IMR-90 (cell line): ENCODE results near the gene TMEM231. TPM values are rescaled to one million over a fixed set of nuclear protein-coding genes. Genes with fewer than 3 reads are reported as not detected.

Experiments used
- ATAC-seq: fragments of 200-7000 bp; cut with Tn5 transposase; 2 replicates; pipeline ENCODE4 v1.9.1; 2020; ENCODE audit warnings: low read depth, mild to moderate bottlenecking, moderate library complexity
- BruUV-seq: library from RNA; stranded (reverse); fragments of 400-500 nt; replicated peaks from 2 replicates; lab custom pipeline; 2021; lab: Mats Ljungman, UMichigan
- CTCF ChIA-PET: fragments of 300-600 bp; formaldehyde crosslinking; extraction: SDS; loops from one replicate; lab custom pipeline; 2021; ENCODE audit warnings: antibody characterized with exemption; lab: Yijun Ruan, JAX
- POLR2A ChIA-PET: fragments of 300-600 bp; sonication (Branson Sonifier 250); formaldehyde crosslinking; loops from one replicate; lab custom pipeline; 2022; ENCODE audit warnings: antibody characterized with exemption; ENCODE audit not compliant: unreplicated experiment; lab: Charles Lee
- DNase-seq: peaks from one replicate; pipeline ENCODE4 v3.0.0; 2013
- H2AFZ ChIP-seq: replicated peaks from 2 replicates; pipeline ENCODE3; 2013; ENCODE audit warnings: low read length, mild to moderate bottlenecking; ENCODE audit not compliant: poor library complexity
- H2AK5ac ChIP-seq: 2 replicates; pipeline ENCODE4 v1.6.1; 2013; ENCODE audit warnings: low read depth, low read length, inconsistent platforms
- H2AK9ac ChIP-seq: replicated peaks from 2 replicates; pipeline ENCODE3; 2013; ENCODE audit warnings: mild to moderate bottlenecking, low read depth, low read length, moderate library complexity; ENCODE audit not compliant: poor library complexity
- H2BK120ac ChIP-seq: 2 replicates; pipeline ENCODE4 v1.6.1; 2013; ENCODE audit warnings: low read depth, low read length, inconsistent platforms
- H2BK15ac ChIP-seq: 3 replicates; pipeline ENCODE4 v1.6.1; 2013; ENCODE audit warnings: low read depth, low read length, inconsistent platforms
- H2BK20ac ChIP-seq: 2 replicates; pipeline ENCODE4 v1.6.1; 2013; ENCODE audit warnings: low read depth, mild to moderate bottlenecking, inconsistent platforms, low read length, moderate library complexity
- H2BK5ac ChIP-seq: 2 replicates; pipeline ENCODE4 v1.6.1; 2013; ENCODE audit warnings: mild to moderate bottlenecking, low read depth, low read length, inconsistent platforms; ENCODE audit not compliant: poor library complexity, severe bottlenecking
- H3K14ac ChIP-seq: replicated peaks from 2 replicates; pipeline ENCODE4 v1.6.1; 2013; ENCODE audit warnings: low read depth, low read length, inconsistent platforms
- H3K18ac ChIP-seq: 2 replicates; pipeline ENCODE4 v1.6.1; 2013; ENCODE audit warnings: low read depth, low read length, control low read depth
- H3K23ac ChIP-seq: 2 replicates; pipeline ENCODE4 v1.6.1; 2013; ENCODE audit warnings: low read depth, low read length, inconsistent platforms
- H3K27ac ChIP-seq: 2 replicates; pipeline ENCODE4 v1.5.1; 2013; ENCODE audit warnings: mild to moderate bottlenecking, control low read depth, low read length; ENCODE audit not compliant: insufficient read depth
- H3K27me3 ChIP-seq: 2 replicates; pipeline ENCODE4 v1.6.1; 2013; ENCODE audit warnings: low read length; ENCODE audit not compliant: control insufficient read depth, insufficient read depth
- H3K36me3 ChIP-seq: 2 replicates; pipeline ENCODE4 v1.6.1; 2013; ENCODE audit warnings: low read length, mixed read lengths; ENCODE audit not compliant: control insufficient read depth, insufficient read depth
- H3K4ac ChIP-seq: 2 replicates; pipeline ENCODE4 v1.6.1; 2013; ENCODE audit warnings: low read depth, low read length, inconsistent platforms
- H3K4me1 ChIP-seq: 2 replicates; pipeline ENCODE4 v1.6.1; 2013; ENCODE audit warnings: low read length, mixed read lengths; ENCODE audit not compliant: control insufficient read depth, insufficient read depth
- H3K4me2 ChIP-seq: 2 replicates; pipeline ENCODE4 v1.6.1; 2013; ENCODE audit warnings: low read depth, mild to moderate bottlenecking, control low read depth, low read length, moderate library complexity
- H3K4me3 ChIP-seq: 2 replicates; pipeline ENCODE4 v1.5.1; 2013; ENCODE audit warnings: low read depth, mild to moderate bottlenecking, control low read depth, low read length, moderate library complexity; ENCODE audit not compliant: insufficient read depth
- H3K56ac ChIP-seq: 2 replicates; pipeline ENCODE4 v1.6.1; 2013; ENCODE audit warnings: low read length, inconsistent platforms; ENCODE audit not compliant: insufficient read depth; ENCODE audit errors: extremely low read depth
- H3K79me1 ChIP-seq, 2 experiments: 2 replicates each; pipeline ENCODE4 v1.6.1; 2013; ENCODE audit warnings: low read length in 2 of 2, inconsistent platforms in 1 of 2, low read depth in 1 of 2
- H3K9ac ChIP-seq: 2 replicates; pipeline ENCODE4 v1.6.1; 2013; ENCODE audit warnings: low read depth, low read length, control low read depth
- H3K9me1 ChIP-seq: 2 replicates; pipeline ENCODE4 v1.6.1; 2013; ENCODE audit warnings: low read length, inconsistent platforms; ENCODE audit not compliant: insufficient read depth
- H3K9me3 ChIP-seq: 2 replicates; pipeline ENCODE4 v1.6.1; 2013; ENCODE audit warnings: low read length; ENCODE audit not compliant: control insufficient read depth, insufficient read depth
- H4K20me1 ChIP-seq: 2 replicates; pipeline ENCODE4 v1.6.1; 2013; ENCODE audit warnings: low read length, inconsistent platforms; ENCODE audit not compliant: insufficient read depth
- H4K5ac ChIP-seq: 2 replicates; pipeline ENCODE4 v1.6.1; 2013; ENCODE audit warnings: mild to moderate bottlenecking, low read depth, low read length, control low read depth
- H4K8ac ChIP-seq, 2 experiments: 2 replicates each; pipeline ENCODE4 v1.6.1; 2013; ENCODE audit warnings: low read depth in 2 of 2, low read length in 2 of 2, control low read depth in 1 of 2, inconsistent platforms in 1 of 2
- H4K91ac ChIP-seq: 2 replicates; pipeline ENCODE4 v1.6.1; 2013; ENCODE audit warnings: low read depth, low read length, inconsistent platforms; ENCODE audit not compliant: insufficient read depth
- FOS ChIP-seq: fragments of 150-350 bp; IDR thresholded peaks from 2 replicates; pipeline ENCODE4 v1.6.1; 2016; ENCODE audit warnings: low read depth, low read length
- MXI1 ChIP-seq: IDR thresholded peaks from 2 replicates; pipeline ENCODE4 v1.6.1; 2012; ENCODE audit warnings: low read depth, mild to moderate bottlenecking, low read length, moderate library complexity, borderline replicate concordance
- POLR2A ChIP-seq: IDR thresholded peaks from 2 replicates; pipeline ENCODE4 v1.6.1; 2012; ENCODE audit warnings: mild to moderate bottlenecking, low read depth, low read length
- RAD21 ChIP-seq: IDR thresholded peaks from 2 replicates; pipeline ENCODE4 v1.6.1; 2012; ENCODE audit warnings: low read length, improper control_type of control experiment
- SMC3 ChIP-seq: fragments of 150-350 bp; IDR thresholded peaks from 2 replicates; pipeline ENCODE4 v1.6.1; 2016; ENCODE audit warnings: low read depth, mild to moderate bottlenecking, antibody characterized with exemption, low read length, moderate library complexity
- WGBS, 2 experiments: methylation state at CpG; one replicate each; pipeline versions ENCODE4 v1.1.5 to v1.1.7; 2013; ENCODE audit warnings: missing lambda C conversion rate in 2 of 2; ENCODE audit not compliant: insufficient read length in 1 of 2; ENCODE audit errors: extremely low coverage in 2 of 2; 5-methylcytosine and 5-hydroxymethylcytosine counted together
- dilution Hi-C: fragments of 300-500 bp; cut with HindIII; formaldehyde crosslinking; loops from one replicate; pipeline ENCODE4 v1.14.3; 2018; ENCODE audit warnings: low sequenced_read_pairs; ENCODE audit not compliant: unreplicated experiment
- in situ Hi-C: fragments of 300-500 bp; cut with MboI; formaldehyde crosslinking; loops from 3 replicates; pipeline ENCODE4 v1.14.3; 2019; ENCODE audit warnings: low sequenced_read_pairs, inconsistent platforms, mixed read lengths
- intact Hi-C: fragments of 100-400 bp; cut with micrococcal nuclease; formaldehyde crosslinking; loops from 2 replicates; pipeline ENCODE4 v1.10.0; 2022
- polyA plus RNA-seq, 3 experiments: library from polyadenylated mRNA; depleted of rRNA; stranded (reverse); fragments of >200 nt; gene quantifications; 2 replicates each; pipeline ENCODE4 v1.2.3, GENCODE V29; 2012; ENCODE audit warnings: low replicate concordance in 1 of 3
- total RNA-seq: library from RNA; depleted of rRNA; stranded (reverse); fragments of >200 nt; gene quantifications from 2 replicates; pipeline ENCODE4 v1.2.3, GENCODE V29; 2012
- TF ChIP-seq, protein P1 (sequence below): conservative IDR thresholded peaks from 2 replicates; pipeline ENCODE4 v1.5.1; 2012; ENCODE audit warnings: mild to moderate bottlenecking, low read depth, low read length, improper control_type of control experiment

The TMEM231 gene
- total and polyA plus RNA-seq, 2 of the 4 experiments (the other 2 are of a cell fraction), result 10.6 to 15.4 TPM

- H3K9me1 ChIP-seq, result peaks cover 6% of the 10 kb centered on the region; the same call in 1 of the 2 replicates
- CTCF ChIA-PET, result interaction anchor here (0.6 to 1.3 kb wide), 8 partner anchors 38 to 1095 kb away, joined by 3 to 6 read pairs (median 3); no protein-coding TSS in a partner anchor
- no peak overlapping the region for H2AFZ ChIP-seq
- H3K14ac ChIP-seq, result no peak overlapping the region
- H2BK120ac ChIP-seq, result no peak overlapping the region
- H3K4me1 ChIP-seq, result peaks cover 6% of the 10 kb centered on the region
- no peak overlapping the region for H3K4me3 ChIP-seq
- in situ Hi-C loops (loop anchor here (25.0 kb wide), 1 partner anchor 379 kb away; the partner anchor contains the start of genes CTRB1 and CTRB2), intact Hi-C loops (loop anchor here (1.0 kb wide), 2 partner anchors 120 to 392 kb away; no protein-coding TSS in a partner anchor), dilution Hi-C loops (no loop called here)
- TF ChIP-seq POLR2A (no peak), MXI1 (no peak), SMC3 (peak; percentile 31; the same call in 1 of the 2 replicates), RAD21 (peak; percentile 62), FOS (0 out of 2 replicates have a peak, but pooled peaks have one; percentile 12)
- TF ChIP-seq, protein P1, sequence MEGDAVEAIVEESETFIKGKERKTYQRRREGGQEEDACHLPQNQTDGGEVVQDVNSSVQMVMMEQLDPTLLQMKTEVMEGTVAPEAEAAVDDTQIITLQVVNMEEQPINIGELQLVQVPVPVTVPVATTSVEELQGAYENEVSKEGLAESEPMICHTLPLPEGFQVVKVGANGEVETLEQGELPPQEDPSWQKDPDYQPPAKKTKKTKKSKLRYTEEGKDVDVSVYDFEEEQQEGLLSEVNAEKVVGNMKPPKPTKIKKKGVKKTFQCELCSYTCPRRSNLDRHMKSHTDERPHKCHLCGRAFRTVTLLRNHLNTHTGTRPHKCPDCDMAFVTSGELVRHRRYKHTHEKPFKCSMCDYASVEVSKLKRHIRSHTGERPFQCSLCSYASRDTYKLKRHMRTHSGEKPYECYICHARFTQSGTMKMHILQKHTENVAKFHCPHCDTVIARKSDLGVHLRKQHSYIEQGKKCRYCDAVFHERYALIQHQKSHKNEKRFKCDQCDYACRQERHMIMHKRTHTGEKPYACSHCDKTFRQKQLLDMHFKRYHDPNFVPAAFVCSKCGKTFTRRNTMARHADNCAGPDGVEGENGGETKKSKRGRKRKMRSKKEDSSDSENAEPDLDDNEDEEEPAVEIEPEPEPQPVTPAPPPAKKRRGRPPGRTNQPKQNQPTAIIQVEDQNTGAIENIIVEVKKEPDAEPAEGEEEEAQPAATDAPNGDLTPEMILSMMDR, result peak; percentile 52
- no peak overlapping the region for H2BK15ac ChIP-seq
- no peak overlapping the region for H2BK20ac ChIP-seq
- WGBS, 2 experiments, result 0% methylated on average over 1 of the region's 8 CpGs; no CpG with 5 or more reads in 1 of the 2 experiments
- no peaks in the 10 kb centered on the region for H3K27me3 ChIP-seq
- POLR2A ChIA-PET, result interaction anchor here (0.5 to 0.7 kb wide), 2 partner anchors 12 to 78 kb away, joined by 3 read pairs; no protein-coding TSS in a partner anchor
- H3K9me3 ChIP-seq, result no peaks in the 10 kb centered on the region
- no peak overlapping the region for H3K56ac ChIP-seq
- no peak overlapping the region for H4K91ac ChIP-seq
- H3K4me2 ChIP-seq, result peak overlapping the region; percentile 4
- peak overlapping the region; percentile 16; the same call in 1 of the 2 replicates for H3K27ac ChIP-seq
- H3K4ac ChIP-seq, result no peak overlapping the region
- H2AK9ac ChIP-seq, result no peak overlapping the region
- peaks cover 2% of the 10 kb centered on the region; the same call in 1 of the 2 replicates for H3K36me3 ChIP-seq
- no peaks in the 10 kb centered on the region for H4K20me1 ChIP-seq
- peak; percentile 84 for DNase-seq
- ATAC-seq, result peak; percentile 88
- H3K79me1 ChIP-seq, result peaks cover 0 to 5% of the 10 kb centered on the region in 2 experiments; a peak in 1 of 4 replicates
- no peak overlapping the region for H2AK5ac ChIP-seq
- H3K9ac ChIP-seq, result no peak overlapping the region; the same call in 1 of the 2 replicates
- no TSS peak for BruUV-seq
- no peak overlapping the region for H4K8ac ChIP-seq
- H3K23ac ChIP-seq, result no peak overlapping the region
- no peak overlapping the region for H2BK5ac ChIP-seq
- H3K18ac ChIP-seq, result no peak overlapping the region
- H4K5ac ChIP-seq, result no peak overlapping the region
These were observed 35.1 kb upstream of the TMEM231 start for GRCh38 chr16:75590920-75591843.
